Islet of Langerhans (tissue), 1 donor: ENCODE measurements around the gene FGFR4.

Experiments
- FAIRE-seq: peaks from one replicate; lab custom pipeline; 2011; peaks lifted over from hg19 to GRCh38; lab: Jason Lieb, UNC

Gene FGFR4

GRCh38 chr5:177132136-177133095 lies 45.7 kb downstream of the FGFR4 start:
- no peak for FAIRE-seq

GRCh38 chr5:177133096-177133852 lies 46.6 kb downstream of the FGFR4 start, which contains the start of gene NSD1:
Gene NSD1, plus strand, starts transcription at chr5:177133773. Its CDS starts 1,331 bp downstream, at chr5:177135104.
- no peak for FAIRE-seq

GRCh38 chr5:177133853-177134696 lies 47.4 kb downstream of the FGFR4 start:
- no peak for FAIRE-seq

GRCh38 chr5:177134697-177135225 lies 48.0 kb downstream of the FGFR4 start:
- no peak for FAIRE-seq

GRCh38 chr5:177140312-177140711 lies 53.6 kb downstream of the FGFR4 start:
- FAIRE-seq = no peak

GRCh38 chr5:177141496-177141895 lies 54.8 kb downstream of the FGFR4 start:
- no peak for FAIRE-seq

GRCh38 chr5:177142098-177142611 lies 55.4 kb downstream of the FGFR4 start:
- no peak for FAIRE-seq

- FAIRE-seq = no peak
Measured at GRCh38 chr5:177142778-177143177, 56.1 kb downstream of the FGFR4 start.

- no peak for FAIRE-seq
Measured at GRCh38 chr5:177146891-177147638, 60.4 kb downstream of the FGFR4 start.
